Activated CD4-positive, CD25-positive, alpha-beta regulatory T cell treated with anti-CD3 and anti-CD28 coated beads, Interleukin-2, amount 50 U/mL, for 24 hours (primary cell): ENCODE measurements around the gene RTN4RL2.

Experiments
- ATAC-seq, 2 donors: fragments of 150-1000 bp; cut with Tn5 transposase; one replicate each; pipeline ENCODE4 v1.10.0; 2021; ENCODE audit warnings: mild to moderate bottlenecking in 1 of 2, moderate library complexity in 1 of 2

The RTN4RL2 gene

DNA sequence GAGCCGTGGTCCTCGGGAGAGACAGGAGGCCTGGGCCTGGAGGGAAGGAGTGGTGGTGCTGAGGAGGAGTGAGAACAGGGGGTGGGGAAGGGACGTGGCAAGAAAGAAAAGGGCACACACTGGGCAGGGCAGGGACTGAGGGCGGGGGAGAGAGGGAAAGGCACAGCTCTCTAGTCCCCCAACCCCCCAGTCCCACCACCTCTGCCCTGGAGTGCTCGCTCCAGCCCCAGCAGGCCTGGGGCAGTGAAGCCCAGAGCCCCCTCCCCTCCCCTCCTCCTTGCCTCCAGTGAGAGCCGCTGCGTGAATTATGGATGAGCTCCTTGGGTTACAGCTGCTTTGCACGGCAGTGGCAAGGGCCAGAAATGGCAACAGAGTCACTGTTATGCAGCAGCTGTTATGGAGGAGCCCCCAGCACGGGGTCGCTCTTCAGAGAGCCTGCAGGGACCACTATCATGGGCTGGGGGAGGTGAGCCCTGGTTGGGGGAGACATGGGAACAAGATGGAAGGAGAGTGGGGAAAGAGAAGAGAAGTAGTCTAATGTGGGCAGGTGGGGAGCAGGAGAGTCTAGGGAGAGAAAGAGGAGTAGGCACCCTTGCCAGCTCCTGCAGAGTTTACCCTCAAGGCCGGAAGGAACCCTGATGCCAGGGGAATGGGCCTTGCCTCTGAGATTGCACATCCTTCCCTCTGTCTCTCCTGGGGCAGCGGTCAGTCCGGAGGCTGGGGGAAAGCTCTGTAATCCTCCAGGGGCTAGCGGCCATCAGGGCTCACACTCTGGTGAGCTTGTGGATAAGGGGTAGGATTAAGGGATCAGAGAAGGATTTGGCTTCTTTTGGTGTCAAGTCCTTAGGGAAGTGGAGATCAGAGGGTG is 3.6 kb downstream of the RTN4RL2 start:
- ATAC-seq = no peak

DNA sequence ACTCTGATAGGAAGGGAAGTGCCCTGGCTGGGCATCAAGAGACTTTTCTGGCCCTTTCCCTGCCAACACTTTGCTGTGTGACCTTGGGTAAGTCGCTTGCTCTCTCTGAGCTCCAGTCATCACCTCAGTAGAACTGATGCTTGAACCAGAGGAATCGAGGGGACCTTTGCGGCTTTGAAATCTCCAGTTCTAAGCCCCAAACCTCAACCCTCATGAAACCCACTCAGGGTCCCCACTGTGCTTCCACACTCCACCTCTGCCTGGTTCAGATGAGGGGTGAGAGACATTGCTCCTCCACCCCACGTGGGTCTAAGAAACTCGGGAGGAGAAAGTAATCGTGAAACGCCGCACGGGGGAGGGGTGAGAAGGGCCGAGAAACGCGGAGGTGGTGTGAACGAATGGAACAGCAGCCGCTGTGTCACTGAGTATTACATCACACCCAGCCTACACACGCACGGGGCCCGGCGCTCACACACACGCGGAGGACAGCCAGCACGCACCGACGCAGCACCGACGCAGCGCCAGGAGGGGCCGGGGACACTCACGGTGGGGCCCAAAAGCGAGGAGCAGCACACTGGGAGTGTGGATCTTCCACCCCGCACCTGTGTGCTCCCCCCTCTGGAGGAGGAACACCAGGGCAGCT is 4.3 kb downstream of the RTN4RL2 start:
- ATAC-seq = no peak

GRCh38 chr11:57466680-57467079 is 6.4 kb downstream of the RTN4RL2 start:
- no peak for ATAC-seq

GRCh38 chr11:57467508-57468157 is 7.3 kb downstream of the RTN4RL2 start:
- ATAC-seq = no peak

GRCh38 chr11:57468276-57468675 is 7.9 kb downstream of the RTN4RL2 start:
- no peak for ATAC-seq

- no peak for ATAC-seq
Measured at GRCh38 chr11:57469268-57469667, 8.9 kb downstream of the RTN4RL2 start.

DNA sequence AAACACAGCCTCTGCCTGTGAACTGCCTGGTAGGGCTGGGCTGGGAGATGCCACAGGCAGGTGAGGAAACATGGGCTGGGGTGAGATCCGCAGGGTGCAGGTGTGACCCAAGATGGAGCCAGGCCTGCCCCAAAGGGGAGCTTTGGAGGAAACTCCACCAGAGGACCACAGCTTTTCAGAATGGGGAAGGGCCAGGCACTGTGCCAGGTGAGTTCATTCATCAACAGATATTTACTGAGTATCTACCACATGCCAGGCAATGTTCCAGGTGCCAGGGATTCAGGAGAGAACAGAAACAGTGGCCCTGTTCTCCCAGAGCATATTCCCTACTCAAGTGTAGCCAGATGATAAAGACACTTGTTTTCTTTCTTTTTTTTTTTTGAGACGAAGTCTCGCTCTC is 11.2 kb downstream of the RTN4RL2 start:
- no peak for ATAC-seq

DNA sequence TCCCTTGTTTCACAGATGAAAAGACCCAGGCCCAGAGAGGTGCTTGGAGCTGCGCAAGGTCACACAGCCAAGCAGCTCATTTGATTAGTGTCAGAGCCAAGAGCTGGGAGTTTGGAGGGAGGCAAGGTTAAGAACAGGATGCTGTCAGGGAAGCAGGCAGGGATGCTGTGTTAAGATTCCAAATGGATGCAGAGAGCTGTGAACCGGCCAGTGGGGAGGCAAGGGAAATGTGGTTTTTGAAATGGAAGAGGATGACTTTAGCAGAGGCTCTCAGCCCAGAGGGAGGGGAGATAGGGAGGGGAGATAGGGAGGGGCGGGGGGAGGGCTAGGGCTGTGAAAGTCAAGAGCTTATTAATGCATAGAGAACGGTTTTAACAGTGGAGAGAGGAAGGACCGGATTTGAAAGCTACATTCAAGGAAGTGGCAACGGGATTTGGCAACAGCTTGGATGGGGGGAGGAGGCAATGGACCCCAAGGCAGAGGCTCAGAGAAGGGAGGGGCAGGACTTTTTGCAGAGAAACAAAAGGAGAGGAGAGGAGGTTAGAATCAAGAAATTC is 13.0 kb downstream of the RTN4RL2 start:
- no peak for ATAC-seq

GRCh38 chr11:57474017-57474802 is 13.9 kb downstream of the RTN4RL2 start:
- ATAC-seq = peak in 1 of 2 donors; percentile 22

DNA sequence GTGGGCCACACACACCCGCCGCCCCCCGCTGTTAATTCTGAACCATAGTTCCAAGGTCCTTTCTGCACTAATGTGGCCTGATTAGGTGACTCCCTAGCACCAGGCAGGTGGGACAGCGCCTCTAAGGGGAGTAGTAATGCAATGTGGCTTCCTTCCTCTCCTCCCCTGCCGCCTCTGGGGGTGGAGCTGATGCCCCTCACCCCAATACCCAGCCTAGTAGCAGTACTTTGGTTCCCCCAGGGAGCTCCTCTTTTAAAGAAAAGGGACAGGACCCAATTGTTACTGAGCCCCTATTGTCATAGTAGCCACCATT is 14.4 kb downstream of the RTN4RL2 start:
- no peak for ATAC-seq

- no peak for ATAC-seq
Measured at GRCh38 chr11:57475191-57475590, 14.9 kb downstream of the RTN4RL2 start.

GRCh38 chr11:57475671-57476046 is 15.3 kb downstream of the RTN4RL2 start:
- ATAC-seq = no peak

- peak; percentile 28 to 31 for ATAC-seq
Measured at GRCh38 chr11:57476047-57476756, 15.9 kb downstream of the RTN4RL2 start.

GRCh38 chr11:57476757-57477506 is 16.6 kb downstream of the RTN4RL2 start:
- ATAC-seq = peak; percentile 60 to 68

DNA sequence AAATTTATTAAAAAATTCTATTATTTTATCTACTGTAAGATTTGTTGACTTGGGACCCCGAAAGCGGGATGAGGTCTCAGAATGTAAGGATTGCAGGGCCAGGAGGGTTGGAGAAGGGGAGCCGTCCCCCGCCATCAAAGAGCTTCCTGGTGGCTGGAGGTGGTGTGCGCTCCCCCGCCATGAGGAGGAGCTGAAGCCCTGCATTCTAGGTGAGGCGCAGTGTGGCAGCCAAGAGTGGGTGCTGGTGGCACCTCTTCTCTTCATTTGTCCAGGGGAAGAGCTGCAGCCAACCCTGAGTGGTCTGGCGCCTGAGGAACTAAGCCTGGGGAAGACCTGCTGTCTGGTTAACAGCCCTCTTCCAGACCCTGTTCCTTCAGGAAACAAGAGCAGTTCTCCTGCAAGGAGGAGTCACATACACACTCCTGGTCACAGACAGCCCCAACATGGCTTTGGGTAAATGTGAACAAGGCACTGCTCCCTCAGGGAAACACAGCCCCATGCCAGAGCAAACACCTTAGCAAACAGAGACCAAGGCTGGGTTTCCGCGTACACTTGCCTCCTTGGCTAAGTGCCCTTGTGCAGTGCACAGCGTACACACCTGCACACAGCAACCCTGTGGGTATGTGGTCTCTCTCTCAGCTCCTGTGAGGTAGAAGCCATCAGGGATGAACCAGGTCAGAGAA is 17.3 kb downstream of the RTN4RL2 start:
- no peak for ATAC-seq

- no peak for ATAC-seq
Measured at GRCh38 chr11:57479021-57479663, 18.8 kb downstream of the RTN4RL2 start.

DNA sequence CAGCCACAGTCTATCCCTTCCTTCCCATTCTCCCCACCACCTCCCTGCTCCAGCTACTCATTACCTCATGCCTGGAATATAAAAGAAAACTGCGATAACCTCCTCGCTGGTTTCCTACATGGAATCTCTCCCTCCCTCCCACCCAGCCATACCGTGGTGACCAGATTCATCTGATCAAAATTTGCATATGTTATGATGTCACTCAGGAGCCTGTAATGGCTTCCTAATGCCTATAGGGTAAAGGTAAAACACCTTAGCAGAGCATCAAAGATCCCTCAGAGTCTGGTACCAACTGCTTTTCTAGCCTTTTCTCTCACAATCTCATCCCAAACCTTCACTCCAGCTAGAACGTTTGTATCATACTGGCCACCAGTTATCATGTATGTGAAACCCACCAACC is 19.6 kb downstream of the RTN4RL2 start:
- ATAC-seq = peak; percentile 37

- peak; percentile 42 to 57 for ATAC-seq
Measured at GRCh38 chr11:57480409-57481137, 20.2 kb downstream of the RTN4RL2 start.

DNA sequence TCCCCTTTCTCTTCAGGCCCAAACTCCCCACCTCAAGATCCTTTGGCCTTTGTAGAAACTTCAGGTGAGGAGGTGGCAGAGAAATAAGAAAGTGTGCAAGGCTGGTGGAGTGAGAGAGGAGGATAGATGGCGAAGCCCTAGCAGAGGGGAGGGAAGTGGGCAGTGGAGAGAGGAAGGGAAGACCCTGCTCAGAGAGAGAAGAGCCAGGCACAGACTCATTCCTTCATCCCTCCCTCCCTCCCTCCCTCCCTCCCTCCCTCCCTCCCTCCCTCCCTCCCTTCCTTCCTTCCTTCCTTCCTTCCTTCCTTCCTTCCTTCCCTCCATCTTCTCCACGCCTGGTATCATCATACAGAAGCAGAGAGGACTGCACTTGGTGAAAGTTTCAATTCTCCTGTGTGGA is 21.0 kb downstream of the RTN4RL2 start:
- ATAC-seq = no peak
